A673 (cell line): ENCODE results near the gene MKRN1. TPM values are rescaled to one million over a fixed set of nuclear protein-coding genes. Genes with fewer than 3 reads are reported as not detected.
"Not testable (repeated sequence)": the region's sequence is repeated elsewhere in the genome, so short reads cannot be mapped to it uniquely, and the experiment has no call there.

Source experiments
- BruUV-seq: library from RNA; stranded (reverse); fragments of 400-500 nt; replicated peaks from 2 replicates; lab custom pipeline; 2021; lab: Mats Ljungman, UMichigan
- CTCF ChIA-PET: fragments of 300-600 bp; sonication (Branson Sonifier 250); formaldehyde crosslinking; loops from one replicate; lab custom pipeline; 2022; ENCODE audit warnings: antibody characterized with exemption; lab: Charles Lee
- POLR2A ChIA-PET: fragments of 300-600 bp; sonication (Branson Sonifier 250); formaldehyde crosslinking; loops from one replicate; lab custom pipeline; 2022; ENCODE audit warnings: antibody characterized with exemption; ENCODE audit not compliant: low non-redundant PET; lab: Charles Lee
- DNase-seq: peaks from one replicate; pipeline ENCODE4 v3.0.0-alpha.2; 2015; ENCODE audit warnings: low spot score
- H3K27ac ChIP-seq: fragments of 200-600 bp; sonication (generic); 2 replicates; pipeline ENCODE4 v1.5.1; 2016; ENCODE audit warnings: mixed run types, low read depth, mild to moderate bottlenecking, mixed read lengths, antibody characterized with exemption, low read length; ENCODE audit not compliant: poor library complexity, severe bottlenecking
- H3K27me3 ChIP-seq: fragments of 200-600 bp; sonication (generic); replicated peaks from 2 replicates; pipeline ENCODE4 v1.6.1; 2017; ENCODE audit warnings: mixed run types, low read depth, mild to moderate bottlenecking, mixed read lengths, antibody characterized with exemption, low read length; ENCODE audit not compliant: insufficient read depth, poor library complexity
- H3K36me3 ChIP-seq: fragments of 200-600 bp; sonication (generic); 2 replicates; pipeline ENCODE4 v1.6.1; 2016; ENCODE audit warnings: mixed run types, mild to moderate bottlenecking, mixed read lengths, antibody characterized with exemption, low read length; ENCODE audit not compliant: insufficient read depth, poor library complexity, severe bottlenecking
- H3K4me1 ChIP-seq: fragments of 200-600 bp; sonication (generic); 2 replicates; pipeline ENCODE4 v1.6.1; 2017; ENCODE audit warnings: mixed run types, mild to moderate bottlenecking, mixed read lengths, antibody characterized with exemption, low read length; ENCODE audit not compliant: insufficient read depth, poor library complexity, severe bottlenecking
- H3K4me3 ChIP-seq: fragments of 200-600 bp; sonication (generic); 2 replicates; pipeline ENCODE4 v1.5.1; 2016; ENCODE audit warnings: low read depth, mixed run types, mild to moderate bottlenecking, mixed read lengths, low read length; ENCODE audit not compliant: poor library complexity, severe bottlenecking
- H3K9me3 ChIP-seq: fragments of 200-600 bp; sonication (generic); 2 replicates; pipeline ENCODE4 v1.6.1; 2016; ENCODE audit warnings: mixed run types, low read depth, mild to moderate bottlenecking, mixed read lengths, antibody characterized with exemption, low read length; ENCODE audit not compliant: poor library complexity, severe bottlenecking
- EZH2 ChIP-seq: fragments of 200-600 bp; sonication (generic); IDR thresholded peaks from 2 replicates; pipeline ENCODE4 v1.6.1; 2017; ENCODE audit warnings: borderline replicate concordance, low read depth, mild to moderate bottlenecking, mixed read lengths, antibody characterized with exemption, low read length; ENCODE audit not compliant: poor library complexity, severe bottlenecking
- intact Hi-C: fragments of 100-400 bp; cut with micrococcal nuclease; formaldehyde crosslinking; loops from one replicate; pipeline ENCODE4 v1.10.0; 2022; ENCODE audit not compliant: unreplicated experiment
- total RNA-seq: library from RNA; stranded (reverse); gene quantifications from 2 replicates; pipeline ENCODE4 v1.2.3, GENCODE V29; 2021
- TF ChIP-seq, protein P1 (sequence below): fragments of 300-800, 200-600 bp; sonication (generic); conservative IDR thresholded peaks from 2 replicates; pipeline ENCODE4 v1.5.1; 2017; ENCODE audit warnings: low read depth, mild to moderate bottlenecking, antibody characterized with exemption, low read length, moderate library complexity, mixed read lengths

MKRN1 gene
- total RNA-seq, 1 experiment from 2014 or later, result 51.1 TPM

DNA sequence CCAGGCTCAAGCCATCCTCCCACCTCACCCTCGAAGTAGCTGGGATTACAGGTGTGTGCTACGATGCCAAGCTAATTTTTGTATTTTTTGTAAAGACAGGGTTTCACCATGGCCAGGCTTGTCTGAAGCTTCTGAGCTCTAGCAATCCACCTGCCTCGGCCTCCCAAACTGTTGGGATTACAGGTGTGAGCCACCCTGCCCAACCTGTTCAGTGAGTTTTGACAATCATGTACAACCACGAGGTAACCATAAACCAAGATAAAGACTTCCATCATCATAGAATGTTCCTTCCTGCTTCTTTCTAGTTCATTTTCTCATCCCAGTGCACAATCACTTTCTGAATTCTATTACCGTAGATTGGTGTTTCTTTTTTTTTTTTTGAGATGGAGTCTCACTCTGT, 30.5 kb upstream of the MKRN1 start:
- Histone ChIP-seq H3K9me3 (no peaks in the 10 kb centered on the region), H3K27ac (no peak overlapping the region), H3K4me3 (no peak overlapping the region), H3K4me1 (no peaks in the 10 kb centered on the region), H3K27me3 (no peaks in the 10 kb centered on the region), H3K36me3 (no peaks in the 10 kb centered on the region)
- TF ChIP-seq, protein P1, sequence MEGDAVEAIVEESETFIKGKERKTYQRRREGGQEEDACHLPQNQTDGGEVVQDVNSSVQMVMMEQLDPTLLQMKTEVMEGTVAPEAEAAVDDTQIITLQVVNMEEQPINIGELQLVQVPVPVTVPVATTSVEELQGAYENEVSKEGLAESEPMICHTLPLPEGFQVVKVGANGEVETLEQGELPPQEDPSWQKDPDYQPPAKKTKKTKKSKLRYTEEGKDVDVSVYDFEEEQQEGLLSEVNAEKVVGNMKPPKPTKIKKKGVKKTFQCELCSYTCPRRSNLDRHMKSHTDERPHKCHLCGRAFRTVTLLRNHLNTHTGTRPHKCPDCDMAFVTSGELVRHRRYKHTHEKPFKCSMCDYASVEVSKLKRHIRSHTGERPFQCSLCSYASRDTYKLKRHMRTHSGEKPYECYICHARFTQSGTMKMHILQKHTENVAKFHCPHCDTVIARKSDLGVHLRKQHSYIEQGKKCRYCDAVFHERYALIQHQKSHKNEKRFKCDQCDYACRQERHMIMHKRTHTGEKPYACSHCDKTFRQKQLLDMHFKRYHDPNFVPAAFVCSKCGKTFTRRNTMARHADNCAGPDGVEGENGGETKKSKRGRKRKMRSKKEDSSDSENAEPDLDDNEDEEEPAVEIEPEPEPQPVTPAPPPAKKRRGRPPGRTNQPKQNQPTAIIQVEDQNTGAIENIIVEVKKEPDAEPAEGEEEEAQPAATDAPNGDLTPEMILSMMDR, result no peak
- TF ChIP-seq EZH2, result no peak
- BruUV-seq, result no TSS peak
- POLR2A ChIA-PET, result interaction anchor here (0.7 kb wide), 1 partner anchor 1186 kb away, joined by 6 read pairs; no protein-coding TSS in a partner anchor
- CTCF ChIA-PET, result no interaction called here
- intact Hi-C loops, result loop anchor here (10.0 kb wide), 1 partner anchor 1025 kb away; no protein-coding TSS in a partner anchor
- no peak for DNase-seq

DNA sequence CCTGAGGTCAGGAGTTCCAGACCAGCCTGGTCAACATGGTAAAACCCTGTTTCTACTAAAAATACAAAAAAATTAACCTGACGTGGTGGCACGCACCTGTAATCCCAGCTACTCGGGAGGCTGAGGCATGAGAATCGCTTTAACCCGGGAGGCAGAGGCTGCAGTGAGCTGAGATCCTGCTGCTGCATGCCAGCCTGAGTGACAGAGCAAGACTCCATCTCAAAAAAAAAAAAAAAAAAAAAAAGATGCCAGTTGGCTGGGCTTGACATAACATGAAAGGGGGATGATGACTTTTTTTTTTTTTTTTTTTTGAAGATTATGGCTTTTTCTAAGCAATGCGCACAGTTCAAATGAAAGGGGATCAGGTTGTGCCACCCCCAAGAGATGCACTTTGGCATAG, 28.3 kb upstream of the MKRN1 start:
- H3K9me3 ChIP-seq, H3K4me1 ChIP-seq, intact Hi-C loops, POLR2A ChIA-PET, H3K4me3 ChIP-seq, H3K27ac ChIP-seq, DNase-seq, H3K36me3 ChIP-seq, CTCF ChIA-PET, BruUV-seq, H3K27me3 ChIP-seq: not testable (repeated sequence)

DNA sequence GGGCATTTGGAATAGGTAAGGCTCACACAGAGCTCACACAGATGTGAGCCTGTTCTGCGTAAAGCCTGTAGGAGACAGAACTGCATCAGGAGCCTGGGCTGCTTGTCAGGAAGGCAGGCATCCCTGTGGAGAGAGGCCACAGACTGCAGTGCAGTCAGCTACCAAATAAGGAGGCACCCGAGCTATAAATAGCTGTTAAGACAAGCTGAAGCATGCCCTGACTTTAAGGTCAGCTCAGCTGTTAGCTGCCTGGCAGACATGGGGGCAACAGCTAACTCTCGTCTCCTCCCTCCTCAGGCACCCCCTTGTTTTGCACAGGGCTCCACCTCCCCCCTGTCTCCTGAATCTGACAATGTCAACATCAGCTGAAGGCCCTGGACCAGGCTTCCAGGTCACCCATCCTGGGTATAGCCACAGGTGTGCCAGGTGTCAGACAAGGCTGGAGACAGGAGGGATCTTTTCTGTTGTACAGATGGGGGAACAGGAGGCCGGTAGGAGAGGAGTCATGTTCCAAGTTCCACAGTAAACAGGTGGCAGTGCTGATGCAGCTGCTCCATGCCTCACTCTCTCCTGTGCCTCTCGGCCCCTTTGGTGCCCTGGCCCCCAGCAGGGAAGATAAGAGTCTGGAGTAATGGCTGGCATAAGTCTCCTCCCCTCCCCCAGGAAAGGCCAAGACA, 27.6 kb upstream of the MKRN1 start:
- POLR2A ChIA-PET, result no interaction called here
- intact Hi-C loops, result no loop called here
- Histone ChIP-seq H3K9me3 (no peaks in the 10 kb centered on the region), H3K4me1 (no peaks in the 10 kb centered on the region), H3K36me3 (no peaks in the 10 kb centered on the region), H3K4me3 (no peak overlapping the region), H3K27me3 (no peaks in the 10 kb centered on the region), H3K27ac (no peak overlapping the region)
- DNase-seq, result peak; percentile 34
- TF ChIP-seq EZH2, result no peak
- TF ChIP-seq, protein P1, result no peak
- CTCF ChIA-PET, result no interaction called here
- BruUV-seq, result no TSS peak

DNA sequence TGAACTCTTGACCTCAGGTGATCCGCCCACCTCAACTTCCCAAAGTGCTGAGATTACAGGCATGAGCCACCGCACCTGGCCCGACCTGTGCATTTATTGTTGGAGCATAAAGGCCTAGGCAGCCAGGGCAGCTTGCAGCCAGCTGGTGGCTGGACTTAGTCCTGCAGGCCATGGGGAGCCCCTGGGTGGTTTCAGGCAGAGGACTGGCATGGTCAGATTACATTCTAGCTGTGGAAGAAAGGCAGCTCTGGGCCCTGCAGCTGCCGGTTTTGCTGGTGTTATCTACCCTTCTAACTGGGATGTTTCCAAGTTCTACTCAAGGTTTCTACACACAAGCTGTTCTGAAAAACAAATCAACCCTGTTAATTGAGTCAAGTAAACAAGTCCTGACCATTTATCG, 22.7 kb upstream of the MKRN1 start:
- Histone ChIP-seq H3K4me3 (no peak overlapping the region), H3K4me1 (no peaks in the 10 kb centered on the region), H3K9me3 (no peaks in the 10 kb centered on the region), H3K27ac (no peak overlapping the region), H3K27me3 (no peaks in the 10 kb centered on the region), H3K36me3 (no peaks in the 10 kb centered on the region)
- POLR2A ChIA-PET, result no interaction called here
- no peak for TF ChIP-seq EZH2
- TF ChIP-seq, protein P1, result no peak
- BruUV-seq, result no TSS peak
- CTCF ChIA-PET, result interaction anchor here (0.5 kb wide), 1 partner anchor 182 kb away, joined by 6 read pairs; no protein-coding TSS in a partner anchor
- intact Hi-C loops, result no loop called here
- DNase-seq, result no peak

DNA sequence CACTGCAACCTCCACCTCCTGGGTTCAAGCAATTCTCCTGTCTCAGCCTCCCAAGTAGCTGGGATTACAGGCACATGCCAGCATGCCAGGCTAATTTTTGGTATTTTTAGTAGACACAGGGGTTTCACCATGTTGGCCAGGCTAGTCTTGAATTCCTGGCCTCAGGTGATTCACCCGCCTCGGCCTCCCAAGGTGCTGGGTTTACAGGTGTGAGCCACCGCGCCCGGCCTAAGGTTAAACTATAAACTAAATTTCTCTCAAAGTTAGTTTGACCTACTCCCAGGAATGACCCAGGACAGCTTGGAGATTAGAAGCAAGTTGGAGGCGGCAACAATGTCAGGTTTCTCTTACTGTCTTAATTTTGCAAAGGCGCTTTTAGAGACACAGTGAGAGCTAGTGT, 18.5 kb upstream of the MKRN1 start:
- H3K4me1 ChIP-seq, BruUV-seq, H3K27ac ChIP-seq, H3K36me3 ChIP-seq, POLR2A ChIA-PET, H3K27me3 ChIP-seq, H3K9me3 ChIP-seq, DNase-seq, H3K4me3 ChIP-seq: not testable (repeated sequence)
- CTCF ChIA-PET, result interaction anchor here (1.3 kb wide), 1 partner anchor 21 kb away, joined by 3 read pairs; no protein-coding TSS in a partner anchor
- intact Hi-C loops, result loop anchor here (10.0 kb wide), 1 partner anchor 323 kb away; the partner anchor contains the start of gene KDM7A
